Left forelimb (tissue), 1 donor: ENCODE results near the gene CD2BP2.
"Not testable (repeated sequence)": the region's sequence is repeated elsewhere in the genome, so short reads cannot be mapped to it uniquely, and the experiment has no call there.

Experiments
- DNase-seq: peaks from one replicate; pipeline ENCODE4 v3.0.0-alpha.2; 2018; ENCODE audit warnings: low spot score

Gene CD2BP2

DNA sequence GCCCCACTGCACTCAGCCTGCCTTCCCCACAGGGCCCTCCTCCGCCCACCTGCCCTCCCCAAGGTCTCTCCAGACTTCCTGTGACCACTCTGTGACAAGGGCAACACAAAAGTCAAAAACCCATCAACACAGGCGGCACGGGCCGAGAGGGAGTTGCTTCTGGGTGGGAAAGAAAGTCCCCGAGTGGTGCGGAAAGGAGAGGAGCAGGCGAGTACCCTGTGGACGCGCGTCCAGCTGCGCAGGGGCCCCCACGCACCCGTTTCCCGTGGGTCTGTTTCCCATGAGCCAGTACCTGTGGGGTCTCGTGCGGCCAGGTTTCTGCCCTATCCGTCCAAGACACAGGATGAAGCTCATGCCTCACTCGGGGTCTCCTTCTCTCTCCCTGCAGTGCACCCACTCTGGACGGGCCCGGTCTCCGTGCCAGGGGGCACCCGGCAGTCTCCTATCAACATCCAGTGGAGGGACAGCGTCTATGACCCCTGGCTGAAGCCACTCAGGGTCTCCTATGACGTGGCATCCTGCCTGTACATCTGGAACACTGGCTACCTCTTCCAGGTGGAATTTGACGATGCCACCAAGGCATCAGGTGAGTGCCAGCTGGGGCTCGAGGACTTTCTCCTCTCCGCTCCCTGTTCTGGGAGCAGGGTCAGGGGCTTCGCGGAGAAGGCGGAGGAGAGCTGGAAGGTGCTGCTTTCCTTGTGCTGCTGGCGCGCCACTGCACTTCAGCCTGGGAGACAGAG lies 12.2 kb downstream of the CD2BP2 start:
- no peak for DNase-seq

DNA sequence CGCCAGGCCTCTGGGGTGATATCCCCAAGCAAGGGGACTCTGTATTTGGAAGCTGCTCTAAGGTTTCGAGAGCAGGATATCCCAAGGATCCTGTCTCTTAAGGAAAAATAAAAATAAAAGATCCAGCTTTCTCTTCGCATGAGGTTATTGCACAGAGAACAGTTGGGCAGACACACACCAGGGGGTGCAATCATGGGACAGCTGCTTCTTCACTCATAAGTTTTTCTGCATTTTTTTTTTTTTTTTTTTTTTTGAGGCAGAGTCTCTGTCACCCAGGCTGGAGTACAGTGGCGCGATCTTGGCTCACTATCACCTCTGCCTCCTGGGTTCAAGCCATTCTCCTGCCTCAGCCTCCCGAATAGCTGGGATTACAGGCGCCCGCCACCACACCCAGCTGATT lies 13.1 kb downstream of the CD2BP2 start:
- not testable (repeated sequence) for DNase-seq

GRCh38 chr16:30340621-30341020 lies 14.5 kb downstream of the CD2BP2 start:
- no peak for DNase-seq

DNA sequence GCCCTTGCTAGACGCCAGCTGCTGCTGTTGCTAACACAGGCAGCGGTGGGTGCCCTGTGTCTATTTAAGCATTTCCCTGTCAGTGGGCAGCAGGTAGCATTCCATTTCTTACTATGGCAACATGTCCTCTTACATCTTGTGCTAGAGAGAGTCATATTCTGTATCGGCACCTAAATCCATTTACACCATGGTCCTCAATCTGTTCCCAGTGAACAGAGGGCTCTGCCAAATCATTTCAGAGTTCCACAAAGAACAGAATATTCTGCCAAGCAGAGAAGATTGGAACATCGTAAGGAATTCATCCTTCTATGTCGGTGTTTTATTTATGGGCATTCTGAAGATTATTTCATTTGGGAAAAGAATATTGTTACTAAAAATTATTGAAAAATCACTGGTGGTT lies 16.4 kb downstream of the CD2BP2 start:
- not testable (repeated sequence) for DNase-seq

GRCh38 chr16:30337964-30338357 lies 17.1 kb downstream of the CD2BP2 start:
- DNase-seq: not testable (repeated sequence)

- DNase-seq: no peak
These were observed 19.3 kb downstream of the CD2BP2 start for GRCh38 chr16:30335598-30336474.

- peak; percentile 85 for DNase-seq
These were observed 20.0 kb downstream of the CD2BP2 start for GRCh38 chr16:30335028-30335597.

DNA sequence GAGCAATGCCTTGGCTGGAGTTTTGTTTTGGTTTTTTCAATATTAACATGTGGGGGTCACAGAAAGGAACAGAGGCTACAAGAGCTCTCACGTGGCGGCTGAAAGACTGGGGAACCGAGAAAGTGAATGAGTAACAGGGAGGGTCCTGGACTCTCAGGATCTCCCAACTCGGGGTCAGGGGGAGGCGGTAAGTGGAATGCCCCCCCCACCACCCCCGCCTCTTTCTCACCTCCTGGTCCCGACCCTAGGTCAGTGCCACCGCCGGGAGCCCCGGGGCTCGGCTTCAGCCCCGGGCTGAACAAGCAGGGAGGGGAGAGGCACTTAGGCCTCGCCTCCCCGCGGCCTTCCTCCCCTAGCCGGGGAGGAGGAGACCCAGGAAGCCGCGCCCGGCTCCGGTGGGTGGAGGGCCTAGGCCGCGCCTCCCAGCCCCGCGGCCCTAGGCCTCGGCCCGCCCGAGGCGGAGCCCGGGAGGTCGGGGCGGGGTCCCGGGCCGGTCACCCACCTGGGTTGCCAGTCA lies 20.6 kb downstream of the CD2BP2 start:
- peak; percentile 84 for DNase-seq

- not testable (repeated sequence) for DNase-seq
These were observed 30.9 kb downstream of the CD2BP2 start for GRCh38 chr16:30324220-30324619.

DNA sequence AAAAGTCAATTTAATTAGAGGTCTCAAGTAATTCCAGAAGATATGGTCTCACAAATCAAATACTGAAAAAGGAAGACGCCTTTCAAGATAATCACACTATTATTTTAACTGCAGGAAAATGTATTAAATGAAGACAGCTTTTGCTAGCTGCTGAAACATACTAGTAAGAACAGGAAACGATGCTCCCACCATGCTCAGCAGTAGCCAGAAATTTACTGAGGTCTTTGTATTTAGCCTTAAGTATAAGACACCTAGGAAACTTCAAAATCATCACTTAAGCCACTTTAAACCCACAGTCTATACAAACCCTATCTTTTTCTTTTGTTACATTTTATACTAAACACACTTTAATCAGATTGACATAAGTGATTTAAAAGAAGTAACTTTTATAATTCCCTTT lies 36.5 kb downstream of the CD2BP2 start:
- not testable (repeated sequence) for DNase-seq

DNA sequence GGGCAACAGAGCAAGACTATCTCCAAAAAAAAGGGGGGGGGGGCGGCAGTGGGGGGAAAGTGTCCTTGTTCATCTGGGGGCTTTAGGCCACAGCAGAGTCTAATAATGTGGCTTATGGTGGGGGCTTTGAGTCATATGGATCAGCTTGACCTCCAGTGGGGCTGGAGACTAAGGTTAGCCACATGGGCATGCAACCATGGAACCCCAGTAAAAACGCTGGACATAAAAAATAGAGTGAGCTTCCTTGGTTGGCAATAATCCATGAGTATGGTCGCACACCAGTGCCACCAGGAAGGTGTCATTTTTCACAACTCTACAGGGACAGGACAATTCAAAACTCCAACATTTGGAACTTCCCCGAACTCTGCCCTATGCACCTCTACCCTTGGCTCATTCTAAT lies 44.2 kb downstream of the CD2BP2 start:
- DNase-seq: not testable (repeated sequence)

- not testable (repeated sequence) for DNase-seq
These were observed 45.9 kb downstream of the CD2BP2 start for GRCh38 chr16:30309255-30309654.
